Fibroblast of skin of abdomen (primary cell): ENCODE results near the gene HSD17B14.
"Not testable (repeated sequence)": the region's sequence is repeated elsewhere in the genome, so short reads cannot be mapped to it uniquely, and the experiment has no call there.

Source experiments
- DNase-seq: peaks from one replicate; pipeline ENCODE4 v3.0.0-alpha.2; 2013

HSD17B14 gene

GRCh38 chr19:48796298-48797083 is 39.8 kb downstream of the HSD17B14 start:
- no peak for DNase-seq

DNA sequence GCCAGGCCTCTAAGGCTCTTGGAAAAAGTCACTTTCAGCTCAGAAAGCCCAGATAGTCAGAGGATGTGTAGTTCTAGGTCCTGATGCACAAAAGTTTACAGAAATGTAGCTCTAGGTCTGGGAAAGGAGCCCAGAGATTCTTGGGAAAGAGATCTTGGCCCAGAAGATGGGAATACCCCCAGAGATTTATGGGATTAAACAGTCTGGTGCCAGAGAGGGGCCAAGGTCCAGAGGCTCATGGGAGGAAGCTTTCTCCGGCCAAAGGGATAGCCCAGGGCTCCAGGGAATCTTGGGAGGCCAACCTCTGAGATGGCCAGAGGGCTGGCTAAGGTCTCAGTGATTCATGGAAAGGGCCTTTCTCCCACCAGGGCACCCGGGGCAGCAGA is 40.6 kb downstream of the HSD17B14 start:
- no peak for DNase-seq

GRCh38 chr19:48795055-48795684 is 41.1 kb downstream of the HSD17B14 start:
- DNase-seq: peak; percentile 92

DNA sequence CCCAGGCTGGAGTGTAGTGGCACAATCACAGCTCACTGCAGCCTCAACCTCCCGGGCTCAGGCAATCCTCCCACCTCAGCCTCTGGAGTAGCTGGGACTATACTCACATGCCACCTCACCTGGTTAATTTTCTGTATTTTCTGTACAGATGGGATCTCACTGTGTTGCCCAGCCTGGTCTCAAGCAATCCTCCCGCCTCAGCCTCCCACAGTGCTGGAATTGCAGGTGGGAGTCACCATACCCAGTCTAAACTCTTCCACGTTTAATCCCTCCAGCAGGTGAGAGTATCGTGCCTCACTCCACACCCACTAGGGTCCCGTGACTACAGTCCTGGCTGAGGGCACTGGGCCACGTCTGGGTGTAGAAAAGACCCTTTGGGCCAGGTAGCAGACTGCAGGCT is 42.0 kb downstream of the HSD17B14 start:
- no peak for DNase-seq

DNA sequence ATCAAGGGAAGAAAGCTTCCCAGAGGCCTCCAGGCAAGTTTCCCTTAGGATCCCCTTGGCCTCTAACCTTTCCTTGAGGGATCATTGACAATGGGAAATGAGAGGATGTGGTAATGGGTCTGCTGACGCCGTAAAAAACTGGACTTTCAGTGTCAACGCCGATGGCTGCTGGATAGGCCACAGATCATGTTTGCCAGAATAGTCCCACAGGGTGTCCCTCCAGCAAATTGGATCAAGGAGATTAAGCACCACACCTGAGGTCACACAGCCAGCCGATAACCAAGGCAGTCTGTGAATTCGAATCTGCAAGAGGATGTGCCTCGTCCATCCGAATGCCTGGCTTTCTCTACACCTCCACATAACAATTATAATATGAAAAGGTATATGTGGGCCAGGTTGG is 43.0 kb downstream of the HSD17B14 start:
- no peak for DNase-seq

- not testable (repeated sequence) for DNase-seq
Measured at GRCh38 chr19:48787331-48787730, 49.0 kb downstream of the HSD17B14 start.

DNA sequence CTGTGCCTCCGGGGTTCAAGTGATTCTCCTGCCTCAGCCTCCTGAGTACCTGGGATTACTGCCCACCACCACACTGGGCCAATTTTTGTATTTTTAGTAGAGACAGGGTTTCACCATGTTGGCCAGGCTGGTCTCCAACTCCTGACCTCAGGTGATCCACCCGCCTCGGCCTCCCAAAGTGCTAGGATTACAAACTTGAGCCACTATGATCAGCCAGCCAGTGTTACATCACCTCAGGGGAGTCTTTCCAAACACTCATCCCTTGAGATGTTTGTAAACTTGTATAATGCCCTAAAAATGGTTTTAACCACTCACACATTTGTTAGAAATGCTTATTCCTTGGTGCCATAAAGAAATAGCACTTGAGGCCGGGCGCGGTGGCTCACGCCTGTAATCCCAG is 49.9 kb downstream of the HSD17B14 start:
- DNase-seq: not testable (repeated sequence)

DNA sequence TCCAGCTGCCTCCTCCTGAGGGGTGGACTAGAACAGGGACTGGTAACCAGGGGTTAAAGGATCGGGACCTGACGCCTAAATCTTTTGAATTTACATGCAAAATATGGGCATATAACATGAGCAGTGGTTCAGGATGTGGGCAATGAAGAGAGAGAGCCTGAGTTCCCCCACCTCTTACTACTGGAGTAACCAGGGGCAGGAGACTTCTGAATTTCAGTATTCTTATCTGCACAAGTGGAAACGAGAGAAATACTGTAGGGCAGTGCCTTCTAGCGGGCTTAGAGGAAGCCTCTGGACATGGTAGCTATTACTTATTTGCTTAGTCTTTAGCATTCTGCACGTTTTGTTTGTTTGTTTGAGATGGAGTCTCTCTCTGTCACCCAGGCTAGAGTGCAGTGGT is 51.8 kb downstream of the HSD17B14 start:
- no peak for DNase-seq

DNA sequence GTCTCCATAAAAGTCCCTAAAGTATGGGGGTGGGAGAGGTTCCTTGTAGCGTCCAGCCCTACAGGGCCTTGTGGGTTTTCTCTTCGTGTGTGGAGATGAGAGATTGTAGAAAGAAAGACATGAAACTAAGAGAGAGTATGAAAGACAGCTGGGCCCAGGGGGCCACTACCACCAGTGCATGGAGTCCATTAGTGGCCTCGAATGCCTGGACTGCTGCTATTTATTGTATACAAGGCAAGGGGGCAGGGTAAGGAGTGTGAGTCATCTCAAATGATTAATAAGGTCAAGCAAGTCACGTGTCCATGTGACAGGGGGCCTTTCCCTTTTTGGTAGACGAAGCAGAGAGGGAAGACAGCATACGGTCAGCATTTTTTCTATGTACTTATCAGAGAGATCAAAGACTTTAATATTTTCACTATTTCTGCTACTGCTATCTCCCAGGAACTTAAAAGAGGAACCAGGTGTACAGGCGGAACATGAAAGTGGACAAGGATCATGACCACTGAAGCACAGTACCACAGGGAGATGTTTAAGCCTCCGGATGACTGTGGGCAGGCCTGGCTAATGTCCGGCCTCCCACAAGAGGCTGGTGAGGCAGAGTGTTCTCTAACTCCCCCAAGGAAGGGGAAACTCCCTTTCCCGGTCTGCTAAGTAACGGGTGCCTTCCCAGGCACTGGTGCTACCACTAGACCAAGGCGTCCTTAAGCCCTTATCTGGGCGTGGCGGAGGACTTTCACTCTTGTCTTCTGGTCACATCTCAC is 55.5 kb downstream of the HSD17B14 start:
- peak; percentile 38 for DNase-seq

DNA sequence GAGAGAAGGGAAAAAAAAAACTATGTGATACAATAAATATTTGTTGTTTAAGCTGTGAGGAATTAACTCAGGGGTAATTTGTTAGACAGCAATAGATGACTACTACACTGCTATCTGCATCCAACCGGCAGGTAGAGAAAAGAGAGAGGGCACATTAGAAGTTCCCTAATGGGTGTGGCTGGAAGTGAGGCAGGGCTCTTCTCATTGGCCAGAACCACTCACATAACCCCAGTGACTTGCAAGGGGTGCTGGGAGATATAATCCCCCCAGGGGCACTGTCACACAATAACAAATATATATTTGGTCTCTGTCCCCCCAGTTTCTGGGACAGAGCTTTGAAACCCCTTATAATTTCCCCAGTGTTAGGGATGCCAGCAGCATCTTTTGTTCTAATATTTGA is 56.7 kb downstream of the HSD17B14 start:
- no peak for DNase-seq

DNA sequence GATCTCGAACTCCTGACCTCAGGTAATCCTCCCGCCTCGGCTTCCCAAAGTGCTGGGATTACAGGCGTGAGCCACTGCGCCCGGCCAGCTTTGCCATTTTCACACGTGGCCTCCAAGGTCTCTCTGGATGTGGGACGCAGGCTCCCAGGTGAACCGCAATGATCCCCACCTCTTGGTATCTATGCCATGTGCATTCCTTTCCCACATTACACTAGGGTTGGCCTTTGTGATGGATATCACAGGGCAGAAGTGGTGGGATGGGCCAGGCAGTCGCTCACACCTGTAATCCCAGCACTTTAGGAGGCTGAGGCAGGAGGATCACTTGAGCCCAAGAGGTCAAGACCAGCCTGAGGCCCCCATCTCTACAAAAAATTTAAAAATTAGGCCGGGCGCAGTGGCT is 58.6 kb downstream of the HSD17B14 start:
- no peak for DNase-seq

DNA sequence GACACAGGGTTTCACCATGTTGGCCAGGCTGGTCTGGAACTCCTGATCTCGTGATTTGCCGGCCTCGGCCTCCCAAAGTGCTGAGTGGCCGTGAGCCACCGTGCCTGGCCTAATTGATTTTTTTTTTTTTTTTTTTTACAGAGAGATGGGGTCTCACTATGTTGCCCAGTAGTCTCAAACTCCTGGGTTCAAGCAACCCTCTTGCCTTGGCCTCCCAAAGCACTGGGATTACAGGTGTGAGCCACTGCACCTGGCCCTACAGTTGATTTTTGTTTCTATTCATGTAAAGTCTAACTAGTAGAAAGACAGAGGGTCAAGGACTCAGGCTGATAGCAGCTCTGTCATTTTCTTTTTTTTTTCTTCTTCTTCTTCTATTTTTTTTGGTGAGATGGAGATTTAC is 59.2 kb downstream of the HSD17B14 start:
- DNase-seq: no peak

DNA sequence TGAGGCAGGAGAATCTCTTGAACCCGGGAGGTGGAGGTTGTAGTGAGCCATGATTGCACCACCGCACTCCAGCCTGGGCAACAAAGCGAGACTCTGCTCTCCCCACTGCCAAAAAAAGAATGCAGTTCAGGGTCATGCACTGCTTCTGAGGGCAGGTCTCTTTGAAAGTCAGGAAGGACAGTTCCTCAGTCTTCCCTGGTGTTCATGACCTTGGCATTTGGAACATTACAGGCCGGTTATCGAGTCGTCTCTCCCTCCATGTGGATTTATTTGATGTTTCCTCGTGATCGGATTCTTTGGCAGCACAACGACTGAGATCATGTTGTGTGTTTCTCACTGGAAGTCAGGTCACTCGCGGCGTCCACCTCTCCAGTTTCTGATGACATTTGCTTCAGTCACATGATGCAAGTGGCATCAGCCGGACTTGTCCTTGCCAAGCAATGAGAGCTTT is 63.8 kb downstream of the HSD17B14 start:
- no peak for DNase-seq

DNA sequence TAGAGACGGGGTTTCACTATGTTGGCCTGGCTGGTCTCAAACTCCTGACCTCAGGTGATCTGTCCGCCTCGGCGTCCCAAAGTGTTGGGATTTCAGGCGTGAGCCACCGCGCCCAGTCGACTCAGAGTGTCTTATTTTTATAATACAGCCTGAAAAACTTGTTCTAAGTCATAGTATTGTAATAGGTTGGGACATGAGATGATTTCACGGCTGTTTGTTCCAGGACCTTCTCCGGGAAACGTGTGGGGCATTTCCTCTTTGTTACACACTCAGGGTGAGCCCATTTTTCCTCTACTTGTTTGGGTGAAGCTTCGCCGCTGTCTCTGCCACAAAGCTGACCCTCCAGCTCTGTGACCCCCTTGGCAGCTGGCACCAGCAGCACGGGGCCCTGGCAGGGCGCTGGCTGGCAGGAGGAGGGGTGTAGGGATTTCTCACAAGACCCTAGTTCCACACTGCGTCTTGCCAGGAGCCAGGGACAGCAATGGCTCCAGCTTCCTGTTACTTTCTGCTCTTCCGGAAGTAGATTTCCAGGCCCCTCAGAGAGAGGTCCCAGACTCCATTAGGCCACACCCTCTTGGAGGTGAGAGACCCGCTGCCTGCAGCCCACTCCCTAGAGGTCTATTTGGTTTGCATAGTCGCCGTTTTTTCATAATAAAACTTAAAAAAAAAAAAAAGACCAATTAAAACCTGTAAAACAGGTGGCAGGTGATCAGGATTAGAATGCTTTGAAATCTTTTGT is 65.4 kb downstream of the HSD17B14 start:
- no peak for DNase-seq

- peak; percentile 59 for DNase-seq
Measured at GRCh38 chr19:48770266-48770665, 66.0 kb downstream of the HSD17B14 start.

DNA sequence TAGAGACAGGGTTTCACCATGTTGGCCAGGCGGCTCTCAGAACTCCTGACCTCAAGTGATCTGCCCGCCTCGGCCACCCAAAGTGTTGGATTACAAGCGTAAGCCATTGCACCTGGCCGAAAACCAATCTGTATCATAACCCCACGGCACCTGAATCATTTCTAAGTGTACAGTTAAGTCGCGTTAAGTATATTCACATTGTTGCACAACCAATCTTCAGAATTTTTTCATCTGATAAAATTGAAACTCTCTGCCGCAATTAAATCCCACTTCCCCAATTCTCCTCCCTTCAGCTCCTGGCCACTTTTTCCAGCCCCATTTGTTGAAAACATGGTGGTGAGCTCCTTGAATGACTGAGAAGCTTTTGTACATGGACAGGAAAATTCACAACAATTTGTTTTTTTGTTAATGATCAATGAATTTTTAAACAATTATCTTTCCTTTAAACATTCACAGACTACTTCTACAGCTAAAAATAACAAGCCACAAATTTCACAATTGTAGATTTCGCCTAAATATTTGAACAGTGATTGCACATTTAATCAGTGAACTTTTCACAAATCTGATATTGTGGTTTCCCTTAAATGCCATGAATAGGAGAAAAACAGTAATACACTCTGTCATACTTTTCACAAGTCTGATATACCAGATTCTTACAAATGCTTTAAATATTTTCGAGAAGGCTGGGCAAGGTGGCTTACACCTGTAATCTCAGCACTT is 67.1 kb downstream of the HSD17B14 start:
- no peak for DNase-seq

DNA sequence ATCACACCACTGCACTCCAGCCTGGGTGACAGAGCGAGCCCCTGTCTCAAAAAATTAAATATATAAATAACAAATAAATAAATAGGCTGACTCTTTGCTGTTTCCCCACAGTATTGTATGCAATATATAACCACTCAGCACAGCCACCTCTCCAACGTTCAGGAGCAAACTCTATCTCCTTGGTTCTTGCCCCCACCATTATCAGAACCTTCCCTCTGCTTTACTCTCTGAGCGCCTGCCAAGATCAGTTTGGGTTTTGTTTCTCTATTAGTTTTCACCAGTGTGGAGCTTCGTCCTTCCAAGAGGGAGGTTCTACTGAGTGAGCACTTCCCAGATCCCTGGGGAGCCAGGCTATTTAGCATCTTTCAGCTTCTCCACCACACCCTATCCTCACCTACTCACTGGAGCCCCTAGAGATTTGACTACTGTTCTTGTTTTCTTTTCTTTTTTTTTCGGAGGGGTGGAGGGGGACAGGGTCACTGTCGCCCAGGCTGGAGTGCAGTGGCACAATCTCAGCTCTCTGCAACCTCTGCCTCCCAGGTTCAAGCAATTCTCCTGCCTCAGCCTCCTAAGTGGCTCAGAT is 68.0 kb downstream of the HSD17B14 start:
- not testable (repeated sequence) for DNase-seq

DNA sequence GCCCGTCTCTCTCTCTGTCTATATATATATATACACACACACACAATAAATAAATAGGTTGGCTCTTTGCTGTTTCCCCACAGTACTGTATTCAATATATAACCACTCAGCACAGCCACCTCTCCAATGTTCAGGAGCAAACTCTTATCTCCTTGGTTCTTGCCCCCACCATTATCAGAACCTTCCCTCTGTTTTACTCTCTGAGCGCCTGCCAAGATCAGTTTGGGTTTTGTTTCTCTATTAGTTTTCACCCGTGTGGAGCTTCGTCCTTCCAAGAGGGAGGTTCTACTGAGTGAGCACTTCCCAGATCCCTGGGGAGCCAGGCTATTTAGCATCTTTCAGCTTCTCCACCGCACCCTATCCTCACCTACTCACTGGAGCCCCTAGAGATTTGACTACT is 70.5 kb downstream of the HSD17B14 start:
- not testable (repeated sequence) for DNase-seq
